ENCODE data around the gene TRMT112.

The TRMT112 gene

GRCh38 chr11:64351136-64351631 is 33.8 kb upstream of the TRMT112 start:
- H3K27ac ChIP-seq (ENCODE audit: poor library complexity, severe bottlenecking) = no peak overlapping the region
- no peaks in the 10 kb centered on the region for H3K27me3 ChIP-seq (ENCODE audit: insufficient read depth, poor library complexity, severe bottlenecking)
- H3K4me1 ChIP-seq (ENCODE audit: insufficient read depth, poor library complexity, severe bottlenecking) = peaks cover 19% of the 10 kb centered on the region
- DNase-seq (ENCODE audit: low spot score) (peak; percentile 52), ATAC-seq (ENCODE audit: low read depth) (no peak)
- H3K36me3 ChIP-seq (ENCODE audit: low read depth) = no peaks in the 10 kb centered on the region
- no peak for TF ChIP-seq CTCF (IDR thresholded peaks at IDR 0.05; ENCODE audit: poor library complexity, severe bottlenecking)
- H3K4me3 ChIP-seq (ENCODE audit: severe bottlenecking) = no peak overlapping the region
- no peaks in the 10 kb centered on the region for H3K9me3 ChIP-seq (ENCODE audit: severe bottlenecking)

- no peak for TF ChIP-seq CTCF (IDR thresholded peaks at IDR 0.05; ENCODE audit: poor library complexity, severe bottlenecking)
- no peak for ATAC-seq (ENCODE audit: low read depth)
- Histone ChIP-seq H3K4me3 (ENCODE audit: severe bottlenecking) (no peak overlapping the region), H3K27ac (ENCODE audit: poor library complexity, severe bottlenecking) (no peak overlapping the region), H3K9me3 (ENCODE audit: severe bottlenecking) (no peaks in the 10 kb centered on the region), H3K27me3 (ENCODE audit: insufficient read depth, poor library complexity, severe bottlenecking) (no peaks in the 10 kb centered on the region), H3K36me3 (ENCODE audit: low read depth) (no peaks in the 10 kb centered on the region), H3K4me1 (ENCODE audit: insufficient read depth, poor library complexity, severe bottlenecking) (peaks cover 11% of the 10 kb centered on the region)
- no peak for DNase-seq (ENCODE audit: low spot score)
Measured at GRCh38 chr11:64349404-64349803, 32.0 kb upstream of the TRMT112 start.

- ATAC-seq (ENCODE audit: low read depth) (no peak), DNase-seq (ENCODE audit: low spot score) (no peak)
- TF ChIP-seq CTCF (IDR thresholded peaks at IDR 0.05; ENCODE audit: poor library complexity, severe bottlenecking) = no peak
- H3K9me3 ChIP-seq (ENCODE audit: severe bottlenecking) = no peaks in the 10 kb centered on the region
- no peak overlapping the region for H3K4me3 ChIP-seq (ENCODE audit: severe bottlenecking)
- no peaks in the 10 kb centered on the region for H3K36me3 ChIP-seq (ENCODE audit: low read depth)
- H3K27me3 ChIP-seq (ENCODE audit: insufficient read depth, poor library complexity, severe bottlenecking) = no peaks in the 10 kb centered on the region
- H3K27ac ChIP-seq (ENCODE audit: poor library complexity, severe bottlenecking) = no peak overlapping the region
- peaks cover 11% of the 10 kb centered on the region for H3K4me1 ChIP-seq (ENCODE audit: insufficient read depth, poor library complexity, severe bottlenecking)
Measured at GRCh38 chr11:64349025-64349387, 31.6 kb upstream of the TRMT112 start.

GRCh38 chr11:64348383-64349024 is 31.1 kb upstream of the TRMT112 start:
- Histone ChIP-seq H3K4me1 (ENCODE audit: insufficient read depth, poor library complexity, severe bottlenecking) (peaks cover 11% of the 10 kb centered on the region), H3K9me3 (ENCODE audit: severe bottlenecking) (no peaks in the 10 kb centered on the region), H3K27me3 (ENCODE audit: insufficient read depth, poor library complexity, severe bottlenecking) (no peaks in the 10 kb centered on the region), H3K4me3 (ENCODE audit: severe bottlenecking) (no peak overlapping the region), H3K27ac (ENCODE audit: poor library complexity, severe bottlenecking) (peak overlapping the region; percentile 64), H3K36me3 (ENCODE audit: low read depth) (no peaks in the 10 kb centered on the region)
- ATAC-seq (ENCODE audit: low read depth) = no peak
- DNase-seq (ENCODE audit: low spot score) = no peak
- TF ChIP-seq CTCF (IDR thresholded peaks at IDR 0.05; ENCODE audit: poor library complexity, severe bottlenecking) = no peak

- Histone ChIP-seq H3K27ac (ENCODE audit: poor library complexity, severe bottlenecking) (peak overlapping the region; percentile 64), H3K27me3 (ENCODE audit: insufficient read depth, poor library complexity, severe bottlenecking) (no peaks in the 10 kb centered on the region), H3K36me3 (ENCODE audit: low read depth) (no peaks in the 10 kb centered on the region), H3K9me3 (ENCODE audit: severe bottlenecking) (no peaks in the 10 kb centered on the region), H3K4me1 (ENCODE audit: insufficient read depth, poor library complexity, severe bottlenecking) (peaks cover 11% of the 10 kb centered on the region), H3K4me3 (ENCODE audit: severe bottlenecking) (no peak overlapping the region)
- ATAC-seq (ENCODE audit: low read depth) (peak; percentile 49), DNase-seq (ENCODE audit: low spot score) (no peak)
- TF ChIP-seq CTCF (IDR thresholded peaks at IDR 0.05; ENCODE audit: poor library complexity, severe bottlenecking) = no peak
Measured at GRCh38 chr11:64347193-64347867, 30.0 kb upstream of the TRMT112 start.
